ENCODE measurements around the gene TTC32.

- TF ChIP-seq, protein P1, sequence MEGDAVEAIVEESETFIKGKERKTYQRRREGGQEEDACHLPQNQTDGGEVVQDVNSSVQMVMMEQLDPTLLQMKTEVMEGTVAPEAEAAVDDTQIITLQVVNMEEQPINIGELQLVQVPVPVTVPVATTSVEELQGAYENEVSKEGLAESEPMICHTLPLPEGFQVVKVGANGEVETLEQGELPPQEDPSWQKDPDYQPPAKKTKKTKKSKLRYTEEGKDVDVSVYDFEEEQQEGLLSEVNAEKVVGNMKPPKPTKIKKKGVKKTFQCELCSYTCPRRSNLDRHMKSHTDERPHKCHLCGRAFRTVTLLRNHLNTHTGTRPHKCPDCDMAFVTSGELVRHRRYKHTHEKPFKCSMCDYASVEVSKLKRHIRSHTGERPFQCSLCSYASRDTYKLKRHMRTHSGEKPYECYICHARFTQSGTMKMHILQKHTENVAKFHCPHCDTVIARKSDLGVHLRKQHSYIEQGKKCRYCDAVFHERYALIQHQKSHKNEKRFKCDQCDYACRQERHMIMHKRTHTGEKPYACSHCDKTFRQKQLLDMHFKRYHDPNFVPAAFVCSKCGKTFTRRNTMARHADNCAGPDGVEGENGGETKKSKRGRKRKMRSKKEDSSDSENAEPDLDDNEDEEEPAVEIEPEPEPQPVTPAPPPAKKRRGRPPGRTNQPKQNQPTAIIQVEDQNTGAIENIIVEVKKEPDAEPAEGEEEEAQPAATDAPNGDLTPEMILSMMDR (conservative IDR thresholded peaks at IDR 0.05; ENCODE audit: low read depth, low read length): no peak
- TF ChIP-seq EZH2 (IDR thresholded peaks at IDR 0.05; ENCODE audit: borderline replicate concordance, low read depth, low read length, poor library complexity, severe bottlenecking): no peak
These were observed 34.4 kb upstream of the TTC32 start for GRCh38 chr2:19936203-19936602.
